Skin of body (tissue), 2 donors: ENCODE results near the gene KLHL3. TPM values are rescaled to one million over a fixed set of nuclear protein-coding genes. Genes with fewer than 3 reads are reported as not detected.
A peak's percentile ranks its signal among the peaks of the same experiment; 100 is the strongest.

ENCODE experiments used
- DNase-seq: peaks from one replicate; lab custom pipeline; 2025; lab: John Stamatoyannopoulos, UW
- total RNA-seq: library from RNA; depleted of rRNA; stranded (reverse); fragments of >200 nt; gene quantifications from one replicate; pipeline ENCODE4 v1.2.3, GENCODE V29; 2014

The KLHL3 gene
- total RNA-seq, 1 donor from 2014 or later, result 6.2 TPM

DNA sequence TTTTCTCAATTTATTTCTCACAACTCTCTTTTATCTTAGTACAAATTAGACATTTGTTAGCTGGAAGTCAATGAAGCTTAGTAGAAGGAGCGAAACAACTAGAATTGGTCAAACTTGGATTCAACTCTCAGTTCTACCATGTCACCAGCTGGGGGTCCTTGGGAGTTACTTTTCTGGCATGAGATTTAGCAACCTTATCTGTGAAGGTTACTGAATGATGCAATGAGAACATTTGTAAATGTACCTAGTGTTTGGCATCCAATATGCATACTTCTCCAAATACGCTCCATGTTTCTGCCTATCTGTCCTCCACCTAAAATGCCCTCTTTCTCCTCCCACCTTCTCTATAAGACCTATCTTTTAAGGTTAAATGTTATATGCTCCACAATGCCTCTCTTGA is 12.0 kb upstream of the KLHL3 start:
- DNase-seq, result no peak

DNA sequence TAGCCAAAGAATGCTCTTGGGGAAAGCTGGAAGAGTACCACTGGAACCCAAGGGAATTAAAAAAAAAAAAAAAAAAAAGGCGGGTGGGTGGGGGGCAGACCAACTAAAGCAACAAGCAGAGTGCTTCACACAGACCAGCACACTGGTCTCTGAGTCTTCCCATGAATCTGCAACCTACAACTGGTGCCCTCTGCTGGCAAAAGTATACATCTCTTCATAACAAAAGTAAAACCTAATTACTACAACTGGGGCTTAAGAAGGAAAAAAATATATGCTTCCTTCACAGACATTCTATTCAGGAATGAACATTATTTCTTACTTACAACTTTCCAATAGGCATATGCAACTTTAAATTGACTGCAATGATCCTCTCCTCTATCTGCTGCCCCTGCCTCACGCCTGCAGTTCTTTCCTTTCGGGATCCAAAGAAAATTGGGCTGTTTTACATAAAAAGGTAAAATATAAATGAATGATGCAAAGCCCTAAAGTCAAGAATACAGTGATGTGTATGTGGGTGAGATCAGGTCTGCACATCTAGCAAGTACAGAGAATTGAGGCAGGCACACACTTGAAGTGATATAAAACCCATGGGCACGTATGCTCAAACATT is 7.2 kb upstream of the KLHL3 start:
- DNase-seq, result peak; percentile 6

DNA sequence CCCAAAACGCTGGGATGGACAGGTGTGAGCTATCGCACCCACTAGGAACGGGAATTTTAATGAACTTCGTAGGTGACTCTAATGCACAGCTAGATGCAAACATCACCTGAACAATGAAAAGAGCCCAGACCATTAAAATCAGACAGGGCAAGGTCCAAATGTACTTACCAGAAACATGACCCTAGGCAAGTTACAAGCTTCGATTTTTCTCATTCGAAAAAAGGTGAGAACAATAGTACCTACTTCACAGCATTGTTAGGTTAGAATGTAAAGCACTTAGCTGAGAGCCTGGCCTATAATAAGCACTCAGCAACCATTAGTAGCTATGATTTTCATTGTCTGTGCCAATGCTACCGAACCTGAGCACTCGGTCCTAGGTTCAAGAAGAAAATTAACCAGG is 5.8 kb upstream of the KLHL3 start:
- no peak for DNase-seq

DNA sequence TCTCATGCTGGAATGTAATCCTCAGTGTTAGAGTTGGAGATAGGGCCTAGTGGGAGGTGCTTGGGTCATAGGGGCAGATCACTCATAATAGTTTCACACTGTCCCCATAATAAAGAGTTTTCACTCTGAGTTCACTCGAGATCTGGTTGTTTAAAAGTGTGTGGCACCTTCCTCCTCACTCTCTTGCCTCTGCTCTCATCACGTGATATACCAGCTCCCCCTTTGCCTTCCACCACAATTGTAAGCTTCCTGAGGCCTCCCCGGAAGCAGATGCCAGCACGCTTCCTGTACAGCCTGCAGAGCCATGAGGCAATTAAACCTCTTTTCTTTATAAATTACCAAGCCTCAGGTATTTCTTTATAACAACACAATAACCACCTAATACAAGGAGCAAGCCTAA is 3.8 kb upstream of the KLHL3 start:
- no peak for DNase-seq

DNA sequence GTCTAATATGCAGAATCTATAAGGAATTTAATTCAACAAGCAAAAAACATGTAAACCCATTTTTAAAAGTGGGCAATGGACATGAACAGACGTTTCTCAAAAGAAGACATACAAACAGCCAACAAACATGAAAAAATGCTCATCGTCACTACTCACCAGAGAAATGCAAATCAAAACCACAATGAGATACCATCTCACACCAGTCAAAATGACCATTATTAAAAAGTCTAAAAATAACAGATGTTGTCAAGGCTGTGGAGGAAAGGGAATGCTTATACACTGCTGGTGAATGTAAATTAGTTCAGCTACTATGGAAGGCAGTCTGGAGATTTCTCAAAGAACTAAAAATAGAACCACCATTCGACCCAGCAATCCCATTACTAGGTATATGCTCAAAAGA is 3.1 kb upstream of the KLHL3 start:
- no peak for DNase-seq

DNA sequence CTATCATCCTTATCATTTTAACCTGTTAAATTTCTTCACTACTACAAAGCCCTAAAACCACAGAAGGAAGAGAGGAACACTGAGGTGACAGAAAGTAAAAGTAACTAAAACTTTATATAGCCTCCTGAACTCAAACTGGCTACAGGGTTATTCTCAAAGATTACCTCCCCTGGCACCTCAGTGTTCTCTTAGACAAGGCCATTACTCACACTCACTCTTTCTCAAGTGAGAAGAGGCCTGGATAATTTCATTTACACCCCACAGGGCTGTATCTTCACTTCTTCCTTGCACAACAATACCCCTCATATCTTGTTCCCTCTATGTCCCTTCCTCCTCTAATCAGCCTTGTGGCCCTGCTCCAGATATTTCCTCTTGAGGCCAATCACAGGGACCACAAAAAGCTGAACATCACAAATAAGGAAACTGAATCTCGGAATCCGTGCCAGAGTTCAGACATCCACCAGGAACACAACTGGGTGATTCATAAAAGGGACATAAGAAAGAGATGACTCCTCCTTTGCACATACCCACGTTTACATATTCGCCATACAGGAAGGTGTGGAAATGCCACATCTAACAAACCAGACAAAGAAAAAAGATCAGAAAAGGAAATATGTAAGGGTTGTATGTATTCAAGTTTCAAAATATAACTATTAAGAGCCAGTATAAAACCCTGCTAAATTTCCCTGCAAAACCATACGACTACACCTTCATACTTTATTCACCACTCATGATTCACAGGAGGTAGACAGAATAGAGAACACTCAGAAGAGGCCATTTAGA is 1.7 kb upstream of the KLHL3 start:
- DNase-seq, result no peak

DNA sequence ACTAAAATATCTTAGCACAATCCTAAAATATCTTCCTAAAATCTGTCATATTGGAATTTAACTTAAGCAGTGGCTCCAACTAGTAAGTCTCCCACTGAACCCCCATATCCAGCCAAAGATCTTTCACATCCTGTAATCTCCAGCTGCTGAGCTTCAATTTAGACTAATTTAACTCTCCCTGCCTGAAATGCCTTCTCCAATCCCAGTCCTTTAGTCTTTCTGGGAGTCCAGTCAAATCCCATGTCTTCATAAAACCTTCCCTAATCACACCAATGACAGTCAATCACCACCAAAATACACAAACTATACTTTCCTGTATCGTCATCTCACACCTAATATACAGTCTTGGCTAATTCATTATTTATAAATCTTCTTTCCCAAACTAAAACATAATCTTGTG is 607 bp upstream of the KLHL3 start:
- DNase-seq, result no peak

DNA sequence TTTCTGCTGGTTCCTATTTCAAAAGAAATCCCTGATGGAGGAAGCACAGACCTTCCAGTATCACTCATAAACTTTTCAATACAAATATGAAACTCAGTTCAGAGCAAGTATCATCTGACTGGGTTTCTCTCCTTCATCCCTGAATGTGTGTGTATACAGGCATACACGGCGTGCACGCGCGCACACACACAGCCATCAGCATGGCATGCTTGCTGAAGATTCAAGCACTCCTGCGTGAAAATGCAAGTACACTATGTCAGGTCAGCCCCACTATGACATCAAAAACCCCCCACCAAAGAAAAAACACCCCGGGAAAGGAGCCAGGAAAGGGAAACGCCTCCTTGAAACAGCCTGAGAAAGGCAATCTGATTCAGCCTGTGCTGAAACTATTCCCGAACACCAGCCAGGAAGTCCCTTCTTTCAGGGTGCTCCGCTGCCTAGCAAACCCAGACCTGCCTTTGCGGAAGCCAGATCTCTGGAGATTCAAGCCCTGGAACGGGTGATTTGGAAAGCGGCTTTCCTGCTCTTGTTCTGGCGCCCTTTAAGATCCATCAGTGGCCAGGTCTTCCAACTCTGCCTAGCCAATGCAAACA is 831 bp downstream of the KLHL3 start:
- peak; percentile 8 for DNase-seq

DNA sequence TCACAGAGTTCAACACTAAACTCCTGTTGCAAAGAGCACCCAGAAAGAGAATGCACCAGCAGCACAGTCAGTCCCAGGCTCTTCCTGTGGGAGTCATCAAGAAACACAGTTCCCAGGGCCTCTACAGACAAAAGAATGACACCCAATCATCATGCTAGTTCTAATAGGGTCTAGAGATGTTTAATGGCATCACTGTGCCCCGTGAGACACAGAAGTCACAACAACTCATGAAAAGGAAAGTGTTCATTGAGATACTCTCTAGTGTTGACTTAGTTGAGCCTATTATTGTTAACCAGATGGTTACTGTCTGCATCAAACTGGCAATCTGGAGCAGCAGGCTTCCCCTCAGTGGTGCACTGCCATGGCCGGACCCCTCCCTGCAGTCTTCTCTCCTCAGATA is 1.6 kb downstream of the KLHL3 start:
- DNase-seq, result no peak

DNA sequence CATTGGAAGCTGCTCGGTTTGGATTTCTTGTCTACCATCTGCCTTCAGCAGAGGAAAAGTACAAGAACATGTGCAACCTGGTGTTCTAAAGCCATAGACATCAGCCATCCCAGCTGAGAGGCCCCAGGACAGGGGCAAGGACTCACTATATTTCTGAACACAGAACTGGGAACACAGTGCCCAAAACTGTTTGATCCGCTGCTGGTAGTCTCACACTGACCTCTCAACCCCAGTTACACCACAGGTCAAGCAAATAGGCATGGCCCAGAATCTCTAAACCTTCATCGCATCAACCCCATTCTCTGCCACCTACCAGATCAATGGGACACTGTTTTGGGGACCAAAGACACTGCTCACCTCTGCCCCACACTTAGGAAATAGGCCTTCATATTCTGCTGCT is 2.0 kb downstream of the KLHL3 start:
- no peak for DNase-seq

DNA sequence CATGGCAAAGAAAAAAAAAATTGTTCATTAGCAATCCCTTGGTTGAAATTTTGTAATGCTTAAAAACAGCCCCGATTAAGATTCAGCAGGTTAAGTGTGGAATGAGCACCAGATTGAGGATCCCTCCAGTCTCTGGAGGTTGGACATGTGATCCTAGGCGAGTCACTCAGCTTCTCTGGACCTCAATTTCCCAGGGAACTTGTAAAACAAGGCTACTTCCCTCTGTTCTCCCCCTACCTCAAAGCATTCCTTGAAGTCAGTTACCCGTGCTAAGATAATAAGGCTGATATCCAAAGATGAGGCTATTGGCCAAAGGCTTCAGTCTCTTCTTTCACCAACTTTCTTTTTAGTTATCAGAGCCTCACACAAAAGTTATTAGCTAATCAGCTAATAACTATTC is 2.9 kb downstream of the KLHL3 start:
- no peak for DNase-seq

DNA sequence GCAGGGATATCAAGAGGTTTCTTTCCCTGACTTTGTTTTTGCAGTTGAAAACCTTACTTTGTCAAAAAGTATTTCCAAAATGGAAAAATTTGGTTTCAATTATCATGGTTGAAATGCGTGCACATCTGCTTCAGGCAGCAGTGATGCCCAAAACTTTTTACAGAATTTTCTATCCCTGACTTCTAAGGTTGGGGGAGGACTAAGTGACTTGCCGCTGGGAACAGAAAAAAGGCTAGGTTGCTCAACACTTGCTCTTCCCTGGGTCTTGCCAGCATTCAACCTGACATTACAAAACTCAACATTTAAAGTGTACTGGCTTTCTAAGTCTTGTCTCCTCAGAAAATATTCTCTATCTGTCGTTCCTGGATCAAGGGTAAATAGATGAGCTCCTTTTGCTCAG is 4.7 kb downstream of the KLHL3 start:
- no peak for DNase-seq

DNA sequence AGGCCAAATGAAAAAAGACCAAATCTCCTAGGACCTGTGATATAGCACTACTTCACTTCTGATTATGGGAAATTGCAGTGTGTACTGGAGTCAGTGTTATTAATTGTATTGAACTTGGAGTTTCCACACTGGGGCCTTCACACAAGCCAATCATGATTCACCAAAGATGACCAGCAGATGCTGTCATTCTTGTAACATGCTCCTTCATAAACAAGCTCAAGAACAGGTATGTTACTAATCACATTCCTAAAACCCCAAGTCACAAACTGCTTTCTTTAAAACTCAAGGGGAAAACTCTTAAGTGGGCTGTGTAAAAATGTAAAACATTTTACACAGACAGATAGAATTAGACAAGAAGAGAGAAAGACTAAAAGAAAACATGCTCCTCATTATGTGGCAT is 5.6 kb downstream of the KLHL3 start:
- no peak for DNase-seq

DNA sequence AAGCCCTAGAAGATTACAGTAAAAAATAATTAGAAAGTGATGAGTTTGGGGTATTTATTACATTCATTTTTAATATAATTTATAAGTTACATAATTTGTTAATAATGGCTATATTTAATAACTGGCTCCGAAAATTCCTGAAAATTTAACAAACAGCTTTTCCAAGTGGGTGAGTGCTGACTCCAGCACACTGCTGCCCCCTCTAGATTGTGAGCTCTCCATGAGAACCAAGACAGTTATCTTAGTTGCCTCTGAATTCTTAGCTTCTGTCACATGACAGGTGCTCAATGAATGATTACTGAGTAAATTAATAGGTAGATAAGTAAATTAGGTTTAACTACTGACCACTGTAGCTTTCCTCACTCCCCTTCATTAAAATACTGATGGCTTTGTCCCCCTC is 7.8 kb downstream of the KLHL3 start:
- DNase-seq, result no peak

DNA sequence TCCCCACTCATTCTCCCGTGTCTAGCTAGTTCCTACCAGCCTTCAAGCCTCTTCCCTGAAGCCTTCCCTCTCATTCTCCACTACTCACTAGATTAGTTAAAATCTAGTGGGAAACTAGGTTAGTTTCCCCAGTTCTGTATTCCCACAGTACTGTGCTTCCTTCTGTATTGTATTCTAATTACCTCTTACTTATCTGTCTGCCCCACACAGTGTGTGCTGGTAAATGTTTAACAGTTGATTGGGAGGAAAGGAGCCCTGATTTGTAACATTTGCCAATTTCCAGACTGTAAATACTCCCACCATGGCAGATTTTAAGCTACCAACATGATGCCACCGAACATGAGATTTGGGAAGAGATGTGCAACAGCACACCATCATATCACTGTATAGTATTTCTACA is 8.3 kb downstream of the KLHL3 start:
- no peak for DNase-seq

DNA sequence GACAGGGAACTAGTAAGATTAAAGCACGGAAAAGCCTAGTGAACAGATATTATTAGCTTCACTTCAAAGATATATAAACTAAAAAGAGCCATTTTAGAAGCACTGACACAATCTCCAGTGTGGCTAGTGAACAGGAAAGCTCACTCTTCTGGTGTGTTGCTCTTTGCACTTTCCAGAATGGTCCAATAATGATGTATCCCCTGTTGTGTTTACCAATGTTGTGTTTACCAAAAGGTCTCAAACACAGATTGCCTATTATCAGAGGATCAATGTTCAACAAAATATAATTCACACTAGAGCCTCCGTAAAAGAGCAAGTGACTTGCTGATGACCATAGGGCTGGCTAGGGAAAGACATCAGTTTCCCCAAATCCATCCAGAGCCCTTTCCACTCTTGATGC is 11.6 kb downstream of the KLHL3 start:
- no peak for DNase-seq

DNA sequence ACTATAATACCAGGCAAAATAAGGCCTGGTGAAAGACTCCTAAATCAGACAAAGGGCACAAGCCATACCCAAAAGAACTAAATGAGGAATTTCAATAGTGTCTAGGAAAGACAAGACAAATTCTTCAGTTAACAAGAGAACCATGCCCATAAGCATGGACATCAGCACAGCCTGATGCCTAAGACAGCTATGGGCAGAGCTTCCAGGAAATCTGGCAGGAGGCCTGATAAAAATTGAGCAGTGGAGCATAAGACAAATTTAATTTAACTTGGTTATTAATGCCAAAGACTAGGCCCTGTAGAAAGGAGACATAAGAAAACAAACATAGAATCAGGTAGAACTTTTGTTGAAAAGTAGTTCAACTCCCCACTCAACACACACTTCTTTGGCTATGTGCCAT is 17.3 kb downstream of the KLHL3 start:
- no peak for DNase-seq

DNA sequence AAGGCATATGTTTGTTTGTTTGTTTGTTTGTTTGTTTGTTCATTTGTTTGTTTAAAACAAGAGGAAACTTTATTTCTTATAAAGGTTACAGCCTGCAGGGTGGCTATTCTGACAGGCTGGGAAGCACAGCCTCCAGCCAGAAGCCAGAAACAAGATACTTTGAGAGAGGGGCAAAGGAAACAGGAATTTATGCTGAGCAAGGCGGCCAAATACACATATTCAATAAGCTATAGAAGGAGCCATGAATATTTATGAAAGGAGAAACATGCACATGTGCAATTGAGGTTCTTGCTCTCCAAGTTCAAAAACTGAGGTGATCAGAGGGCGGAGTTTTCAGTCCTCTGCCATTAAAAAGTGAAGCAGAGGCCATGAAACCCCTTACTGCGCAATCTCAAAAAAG is 19.6 kb downstream of the KLHL3 start:
- no peak for DNase-seq

DNA sequence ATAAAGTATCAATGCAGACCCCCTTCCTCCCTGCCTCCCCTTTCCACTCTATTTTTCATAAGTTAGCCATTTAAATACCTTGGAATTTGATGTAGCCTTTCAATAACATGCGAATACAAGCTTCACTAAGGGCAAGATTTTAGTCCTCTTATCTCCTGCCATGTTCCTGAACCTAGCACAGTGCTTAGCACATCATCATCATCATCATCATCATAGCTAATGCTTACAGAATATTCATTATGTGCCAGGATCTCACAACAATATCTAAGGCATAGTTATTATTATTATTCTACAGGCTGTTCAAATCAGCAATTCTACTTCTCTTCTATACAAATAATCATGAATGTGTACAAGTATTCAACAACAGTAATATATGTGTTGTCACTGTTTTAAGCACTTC is 20.4 kb downstream of the KLHL3 start:
- DNase-seq, result no peak

DNA sequence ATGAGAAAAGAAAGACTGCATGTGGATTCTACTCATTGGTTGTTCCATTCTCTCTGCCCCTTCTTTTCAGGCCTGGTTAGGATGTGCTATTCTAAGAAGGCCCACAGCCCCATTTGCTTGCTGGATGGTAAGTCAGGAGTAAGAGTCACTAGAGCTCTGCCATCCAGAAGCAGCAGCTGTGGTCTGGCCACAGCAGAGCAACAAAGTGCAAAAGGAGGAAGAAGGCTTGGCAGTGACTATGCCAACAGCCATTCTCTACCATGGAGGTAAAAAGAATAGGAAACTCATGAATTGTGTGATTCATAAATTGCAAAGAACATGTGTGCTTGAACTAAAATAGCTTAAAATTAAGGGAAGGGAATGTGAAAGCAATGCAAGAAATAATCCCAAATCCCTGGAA is 20.9 kb downstream of the KLHL3 start:
- DNase-seq, result no peak

DNA sequence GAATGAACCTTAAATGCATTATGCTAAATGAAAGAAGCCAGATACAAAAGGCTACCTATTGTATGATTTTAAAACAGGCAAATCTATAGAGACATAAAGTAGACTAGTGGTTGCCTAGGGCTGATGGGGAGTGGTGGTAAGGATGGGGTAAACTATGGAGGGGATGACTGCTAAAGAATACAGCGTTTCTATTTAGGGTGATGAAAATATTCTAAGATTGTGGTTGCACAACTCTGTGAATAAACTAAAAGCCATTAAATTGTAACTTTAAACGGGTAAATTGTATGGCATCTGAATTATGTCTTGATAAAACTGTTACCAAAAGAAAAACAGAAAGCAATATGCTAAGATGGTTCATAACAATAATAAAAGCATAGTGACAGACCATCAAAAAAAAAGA is 21.4 kb downstream of the KLHL3 start:
- no peak for DNase-seq

DNA sequence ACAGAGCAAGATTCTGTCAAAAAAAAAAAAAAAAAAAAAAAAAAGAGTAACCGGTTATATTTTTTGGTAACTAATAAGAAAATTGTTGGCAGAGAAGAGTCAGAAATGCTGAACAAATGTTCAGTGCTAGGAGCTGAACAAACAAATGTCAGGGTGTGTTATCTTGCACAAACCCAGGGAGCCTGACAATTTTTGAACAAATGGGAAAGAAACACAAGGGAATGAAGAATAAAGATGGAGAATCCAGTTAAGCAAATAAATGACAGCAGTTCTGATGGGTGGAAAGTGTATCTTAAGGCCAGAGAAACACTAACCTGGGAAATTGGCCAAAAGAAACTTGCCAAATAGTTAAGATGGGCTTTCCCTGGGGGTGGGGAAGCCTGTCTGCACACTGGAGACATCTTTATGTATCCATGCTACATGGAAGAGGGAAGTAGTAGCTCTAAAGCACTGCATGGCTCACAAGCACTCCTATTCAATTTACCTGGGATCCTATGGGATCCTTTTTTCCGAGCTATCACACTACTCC is 23.7 kb downstream of the KLHL3 start:
- no peak for DNase-seq

DNA sequence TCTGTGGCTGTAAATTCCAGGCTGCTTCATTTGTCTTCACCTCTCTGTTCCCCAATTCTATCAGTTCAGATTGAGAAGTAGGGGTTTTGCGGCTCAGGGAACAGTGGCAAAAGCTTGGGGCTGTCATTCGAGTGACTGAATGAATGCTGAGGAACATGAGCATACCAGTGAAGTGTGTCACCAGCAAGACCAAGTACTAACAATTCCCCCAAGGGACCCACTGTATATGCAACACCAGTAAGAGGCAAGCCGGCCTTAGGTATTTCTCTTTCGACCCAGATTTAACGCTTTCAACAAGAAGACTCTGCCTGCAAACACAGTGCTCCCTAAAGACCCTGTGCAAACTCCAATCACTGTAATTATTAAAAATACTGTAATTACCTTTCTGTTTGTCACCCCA is 25.8 kb downstream of the KLHL3 start:
- DNase-seq, result no peak
